Fibroblast of villous mesenchyme (primary cell): ENCODE measurements around the gene KCNT1. TPM values are rescaled to one million over a fixed set of nuclear protein-coding genes. Genes with fewer than 3 reads are reported as not detected.

ENCODE experiments used
- DNase-seq: peaks from one replicate; pipeline ENCODE4 v3.0.0-alpha.2; 2010; ENCODE audit warnings: low read depth
- H3K4me3 ChIP-seq: 2 replicates; pipeline ENCODE4 v1.5.1; 2011; ENCODE audit warnings: low read depth, mild to moderate bottlenecking, low read length
- CTCF ChIP-seq: IDR thresholded peaks from 2 replicates; pipeline ENCODE4 v1.5.1; 2012; ENCODE audit warnings: low read depth, mild to moderate bottlenecking, low read length; ENCODE audit not compliant: insufficient read depth
- total RNA-seq: library from RNA; depleted of rRNA; stranded (reverse); fragments of >200 nt; gene quantifications from 2 replicates; pipeline ENCODE4 v1.2.3, GENCODE V29; 2012

Gene KCNT1
- total RNA-seq, 1 donor = not detected

GRCh38 chr9:135736272-135736978, 34.4 kb downstream of the KCNT1 start:
- H3K4me3 ChIP-seq = no peak overlapping the region
- no peak for TF ChIP-seq CTCF
- DNase-seq = no peak

GRCh38 chr9:135736979-135737839, 35.2 kb downstream of the KCNT1 start:
- no peak for DNase-seq
- TF ChIP-seq CTCF = no peak
- H3K4me3 ChIP-seq = no peak overlapping the region

- TF ChIP-seq CTCF = no peak
- no peak for DNase-seq
- H3K4me3 ChIP-seq = no peak overlapping the region
These were observed 36.0 kb downstream of the KCNT1 start for GRCh38 chr9:135737840-135738521.

GRCh38 chr9:135739271-135740220, 37.6 kb downstream of the KCNT1 start:
- no peak for DNase-seq
- H3K4me3 ChIP-seq = no peak overlapping the region
- TF ChIP-seq CTCF = no peak

- no peak for DNase-seq
- TF ChIP-seq CTCF = no peak
- H3K4me3 ChIP-seq = no peak overlapping the region
These were observed 39.6 kb downstream of the KCNT1 start for GRCh38 chr9:135741276-135742219.
